ENCODE measurements around the gene SBK1.

The SBK1 gene

DNA sequence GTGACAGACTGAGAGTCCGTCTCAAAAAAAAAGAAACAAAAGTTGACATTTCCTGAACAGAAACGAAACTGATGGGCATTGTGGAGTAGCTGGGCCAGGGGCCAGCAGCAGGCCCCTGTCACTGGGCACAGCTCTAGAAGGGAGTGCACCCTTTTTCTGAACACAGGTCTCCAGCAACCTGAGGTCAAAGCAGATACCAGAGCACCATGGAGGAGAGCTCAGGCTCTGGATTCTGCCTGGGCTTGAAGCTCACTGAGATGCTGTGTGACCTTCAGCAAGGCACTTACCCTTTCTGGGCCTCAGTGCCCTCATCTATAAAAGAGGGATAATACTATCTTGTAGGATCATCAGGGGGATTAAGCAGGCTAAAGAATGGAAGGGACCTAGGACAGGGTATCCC lies 5.0 kb downstream of the SBK1 start:
- Histone ChIP-seq H4K20me1 (ENCODE audit: insufficient read depth, low read length) (peaks cover 52% of the 10 kb centered on the region), H3K9ac (ENCODE audit: low read depth, low read length) (no peak overlapping the region), H3K79me2 (ENCODE audit: insufficient read depth, low read length) (peaks cover 11% of the 10 kb centered on the region), H3K27ac (ENCODE audit: low read length) (no peak overlapping the region), H3K4me2 (ENCODE audit: insufficient read depth, low read length) (no peak overlapping the region), H3K27me3 (ENCODE audit: insufficient read depth, low read length, poor library complexity) (no peaks in the 10 kb centered on the region), H3K36me3 (ENCODE audit: insufficient read depth, low read length) (no peaks in the 10 kb centered on the region; the same call in 1 of the 2 replicates), H3K9me3 (ENCODE audit: insufficient read depth, low read length, severe bottlenecking) (no peaks in the 10 kb centered on the region), H3K4me1 (ENCODE audit: insufficient read depth, low read length) (peaks cover 47% of the 10 kb centered on the region), H2AFZ (ENCODE audit: low read depth, low read length) (no peak overlapping the region), H3K4me3 (ENCODE audit: low read depth in 1 of 2, low read length in 2 of 2) (no peak overlapping the region)
- TF ChIP-seq, protein P1, sequence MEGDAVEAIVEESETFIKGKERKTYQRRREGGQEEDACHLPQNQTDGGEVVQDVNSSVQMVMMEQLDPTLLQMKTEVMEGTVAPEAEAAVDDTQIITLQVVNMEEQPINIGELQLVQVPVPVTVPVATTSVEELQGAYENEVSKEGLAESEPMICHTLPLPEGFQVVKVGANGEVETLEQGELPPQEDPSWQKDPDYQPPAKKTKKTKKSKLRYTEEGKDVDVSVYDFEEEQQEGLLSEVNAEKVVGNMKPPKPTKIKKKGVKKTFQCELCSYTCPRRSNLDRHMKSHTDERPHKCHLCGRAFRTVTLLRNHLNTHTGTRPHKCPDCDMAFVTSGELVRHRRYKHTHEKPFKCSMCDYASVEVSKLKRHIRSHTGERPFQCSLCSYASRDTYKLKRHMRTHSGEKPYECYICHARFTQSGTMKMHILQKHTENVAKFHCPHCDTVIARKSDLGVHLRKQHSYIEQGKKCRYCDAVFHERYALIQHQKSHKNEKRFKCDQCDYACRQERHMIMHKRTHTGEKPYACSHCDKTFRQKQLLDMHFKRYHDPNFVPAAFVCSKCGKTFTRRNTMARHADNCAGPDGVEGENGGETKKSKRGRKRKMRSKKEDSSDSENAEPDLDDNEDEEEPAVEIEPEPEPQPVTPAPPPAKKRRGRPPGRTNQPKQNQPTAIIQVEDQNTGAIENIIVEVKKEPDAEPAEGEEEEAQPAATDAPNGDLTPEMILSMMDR (IDR thresholded peaks at IDR 0.05; ENCODE audit: borderline replicate concordance, extremely low read depth, low read length, poor library complexity, severe bottlenecking) = no peak
- no peak for TF ChIP-seq EZH2 (IDR thresholded peaks at IDR 0.05; ENCODE audit: borderline replicate concordance, low read depth, low read length, severe bottlenecking)
- DNase-seq = no peak
- no peak for ATAC-seq (ENCODE audit: insufficient read depth, low read depth)

DNA sequence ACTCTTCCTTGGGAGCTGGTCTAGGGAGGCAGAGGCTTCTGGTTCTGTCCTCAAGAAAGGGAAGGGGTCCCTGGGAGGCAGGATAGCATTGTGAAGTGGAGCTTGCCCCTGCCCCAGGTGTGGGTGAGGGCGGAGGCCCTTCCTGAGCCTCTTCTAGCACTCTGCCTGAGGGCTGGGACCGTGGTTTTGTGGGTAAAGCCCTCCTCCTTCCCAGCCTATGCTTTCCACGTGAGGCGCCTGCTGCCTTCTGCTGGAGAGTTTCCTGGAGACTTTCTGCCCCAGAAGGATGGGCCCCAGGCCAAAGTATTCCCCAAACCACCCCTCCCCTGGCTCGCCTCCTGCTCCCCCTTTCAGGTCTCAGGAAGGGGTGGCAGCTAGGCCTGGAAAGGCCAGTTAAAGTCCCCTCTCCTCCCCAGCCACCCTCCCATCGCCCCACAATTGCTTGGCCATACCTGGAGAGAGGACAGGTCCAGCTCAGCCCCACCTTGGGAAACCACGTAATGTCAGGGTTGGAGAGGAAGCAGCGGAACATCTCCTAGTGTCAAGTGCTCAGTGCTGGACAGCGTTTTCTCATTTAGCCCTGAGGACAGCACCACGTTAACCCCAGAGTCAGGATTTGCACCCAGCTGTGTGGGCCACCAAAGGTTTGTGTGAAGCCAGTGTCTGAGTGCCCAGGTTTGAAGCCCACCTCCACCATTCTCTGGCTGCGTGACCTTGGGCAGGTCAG lies 5.6 kb downstream of the SBK1 start:
- no peaks in the 10 kb centered on the region; the same call in 1 of the 2 replicates for H3K36me3 ChIP-seq (ENCODE audit: insufficient read depth, low read length)
- ATAC-seq (ENCODE audit: insufficient read depth, low read depth) = peak; percentile 71
- no peak overlapping the region for H3K9ac ChIP-seq (ENCODE audit: low read depth, low read length)
- no peak for TF ChIP-seq EZH2 (IDR thresholded peaks at IDR 0.05; ENCODE audit: borderline replicate concordance, low read depth, low read length, severe bottlenecking)
- TF ChIP-seq, protein P1 (IDR thresholded peaks at IDR 0.05; ENCODE audit: borderline replicate concordance, extremely low read depth, low read length, poor library complexity, severe bottlenecking) = no peak
- peaks cover 54% of the 10 kb centered on the region for H4K20me1 ChIP-seq (ENCODE audit: insufficient read depth, low read length)
- H3K4me3 ChIP-seq (ENCODE audit: low read depth in 1 of 2, low read length in 2 of 2) = no peak overlapping the region
- H2AFZ ChIP-seq (ENCODE audit: low read depth, low read length) = no peak overlapping the region
- DNase-seq = peak; percentile 48
- no peak overlapping the region for H3K27ac ChIP-seq (ENCODE audit: low read length)
- peaks cover 7% of the 10 kb centered on the region for H3K79me2 ChIP-seq (ENCODE audit: insufficient read depth, low read length)
- H3K27me3 ChIP-seq (ENCODE audit: insufficient read depth, low read length, poor library complexity) = no peaks in the 10 kb centered on the region
- no peak overlapping the region; the same call in 1 of the 2 replicates for H3K4me2 ChIP-seq (ENCODE audit: insufficient read depth, low read length)
- H3K4me1 ChIP-seq (ENCODE audit: insufficient read depth, low read length) = peaks cover 42% of the 10 kb centered on the region
- no peaks in the 10 kb centered on the region for H3K9me3 ChIP-seq (ENCODE audit: insufficient read depth, low read length, severe bottlenecking)

DNA sequence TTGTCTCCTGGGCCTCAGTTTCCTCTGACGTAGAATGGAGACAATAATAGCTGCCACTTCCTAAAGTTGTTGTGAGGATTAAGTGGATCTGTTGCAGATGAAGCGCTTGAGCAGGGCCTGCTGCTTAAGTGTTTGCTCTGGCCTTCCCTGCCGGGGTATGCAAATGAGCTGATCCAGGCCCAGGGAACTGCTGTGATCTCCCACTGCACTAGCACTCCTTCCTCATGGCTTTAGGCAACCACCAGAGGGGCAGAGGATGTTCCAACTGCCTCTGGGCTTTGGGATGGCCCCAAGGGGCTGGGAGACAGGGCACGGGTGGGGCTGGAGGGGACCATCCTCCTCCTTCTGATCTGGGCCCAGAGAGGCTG lies 6.2 kb downstream of the SBK1 start:
- Histone ChIP-seq H3K27ac (ENCODE audit: low read length) (no peak overlapping the region), H4K20me1 (ENCODE audit: insufficient read depth, low read length) (peaks cover 56% of the 10 kb centered on the region), H3K4me3 (ENCODE audit: low read depth in 1 of 2, low read length in 2 of 2) (no peak overlapping the region), H3K36me3 (ENCODE audit: insufficient read depth, low read length) (no peaks in the 10 kb centered on the region; the same call in 1 of the 2 replicates), H3K9me3 (ENCODE audit: insufficient read depth, low read length, severe bottlenecking) (no peaks in the 10 kb centered on the region), H3K79me2 (ENCODE audit: insufficient read depth, low read length) (peaks cover 5% of the 10 kb centered on the region), H3K4me2 (ENCODE audit: insufficient read depth, low read length) (no peak overlapping the region), H3K27me3 (ENCODE audit: insufficient read depth, low read length, poor library complexity) (no peaks in the 10 kb centered on the region), H2AFZ (ENCODE audit: low read depth, low read length) (no peak overlapping the region), H3K4me1 (ENCODE audit: insufficient read depth, low read length) (peaks cover 36% of the 10 kb centered on the region), H3K9ac (ENCODE audit: low read depth, low read length) (no peak overlapping the region)
- ATAC-seq (ENCODE audit: insufficient read depth, low read depth) (no peak), DNase-seq (no peak)
- TF ChIP-seq, protein P1 (IDR thresholded peaks at IDR 0.05; ENCODE audit: borderline replicate concordance, extremely low read depth, low read length, poor library complexity, severe bottlenecking) = no peak
- TF ChIP-seq EZH2 (IDR thresholded peaks at IDR 0.05; ENCODE audit: borderline replicate concordance, low read depth, low read length, severe bottlenecking) = no peak

All from DND-41 (cell line).